Activated CD4-positive, alpha-beta memory T cell treated with anti-CD3 and anti-CD28 coated beads, Interleukin-2, amount 10 ng/mL, durations not matched to agents 7 days and 5 days (primary cell): Measurements from ENCODE around the gene IGLL5. TPM values are rescaled to one million over a fixed set of nuclear protein-coding genes. Genes with fewer than 3 reads are reported as not detected.
"Not testable (repeated sequence)": the region's sequence is repeated elsewhere in the genome, so short reads cannot be mapped to it uniquely, and the experiment has no call there.

Experiments used
- CTCF ChIA-PET: fragments of 350-600 bp; sonication (Branson Sonifier 250); formaldehyde crosslinking; loops from one replicate; lab custom pipeline; 2021; ENCODE audit warnings: antibody characterized with exemption, inconsistent platforms; lab: Charles Lee
- POLR2A ChIA-PET: fragments of 350-600 bp; sonication (Branson Sonifier 250); formaldehyde crosslinking; loops from one replicate; lab custom pipeline; 2021; ENCODE audit warnings: antibody characterized with exemption; lab: Charles Lee
- DNase-seq: peaks from one replicate; pipeline ENCODE4 v3.0.0-alpha.2; 2020
- H3K27ac Mint-ChIP-seq: one replicate; pipeline ENCODE4 v1.8.0; 2021; ENCODE audit warnings: mild to moderate bottlenecking, mixed read lengths
- H3K27me3 Mint-ChIP-seq: one replicate; pipeline ENCODE4 v1.8.0; 2021; ENCODE audit warnings: mixed read lengths
- H3K36me3 Mint-ChIP-seq: one replicate; pipeline ENCODE4 v1.8.0; 2021; ENCODE audit warnings: low read depth, mixed read lengths
- H3K4me1 Mint-ChIP-seq: one replicate; pipeline ENCODE4 v1.8.0; 2021; ENCODE audit warnings: mixed read lengths
- H3K4me3 Mint-ChIP-seq: one replicate; pipeline ENCODE4 v1.8.0; 2021; ENCODE audit warnings: mild to moderate bottlenecking, mixed read lengths
- H3K9me3 Mint-ChIP-seq: one replicate; pipeline ENCODE4 v1.8.0; 2021; ENCODE audit warnings: mixed read lengths
- total RNA-seq, 2 experiments: library from RNA; stranded (reverse); gene quantifications; one replicate each; pipeline ENCODE4 v1.2.3, GENCODE V29; 2021

Gene IGLL5
- total RNA-seq, 2 experiments from 2014 or later: not detected

DNA sequence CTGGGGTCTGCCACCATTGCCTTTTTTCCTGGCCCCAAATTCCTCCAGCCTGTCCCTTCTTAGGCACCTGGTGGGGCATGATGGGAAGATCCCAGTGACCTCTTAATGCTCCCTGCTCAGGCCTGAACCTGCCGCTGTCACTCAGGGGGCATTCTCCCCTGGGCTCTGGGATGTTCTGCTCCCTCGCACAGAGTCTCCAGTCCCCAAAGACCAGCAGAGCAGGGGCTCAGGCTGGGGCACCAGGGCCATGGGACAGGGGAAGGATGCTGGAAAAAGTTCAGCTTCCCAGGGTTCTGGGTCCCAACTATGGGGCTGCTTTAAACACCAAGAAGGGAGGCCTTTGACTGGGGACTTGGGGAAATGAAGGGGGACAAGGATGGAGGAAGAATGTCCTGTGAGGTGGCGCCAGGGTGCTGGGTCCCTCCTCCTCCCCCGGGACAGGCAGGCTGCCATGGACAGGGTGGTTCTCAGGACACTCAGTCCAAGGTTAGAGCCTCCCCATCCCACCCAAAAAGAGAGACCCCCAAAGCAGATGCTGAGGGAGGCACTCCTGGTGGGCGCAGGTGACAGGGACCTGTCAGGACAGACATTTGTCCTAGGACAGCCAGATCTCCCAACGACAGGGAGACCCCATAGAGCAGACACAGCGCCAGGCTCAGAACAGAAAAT is 30.8 kb downstream of the IGLL5 start:
- Mint-ChIP-seq H3K27ac (no peak overlapping the region), H3K4me1 (no peaks in the 10 kb centered on the region), H3K27me3 (peaks cover 11% of the 10 kb centered on the region), H3K36me3 (no peaks in the 10 kb centered on the region), H3K4me3 (no peak overlapping the region), H3K9me3 (no peaks in the 10 kb centered on the region)
- no peak for DNase-seq
- POLR2A ChIA-PET: no interaction called here
- CTCF ChIA-PET: no interaction called here

DNA sequence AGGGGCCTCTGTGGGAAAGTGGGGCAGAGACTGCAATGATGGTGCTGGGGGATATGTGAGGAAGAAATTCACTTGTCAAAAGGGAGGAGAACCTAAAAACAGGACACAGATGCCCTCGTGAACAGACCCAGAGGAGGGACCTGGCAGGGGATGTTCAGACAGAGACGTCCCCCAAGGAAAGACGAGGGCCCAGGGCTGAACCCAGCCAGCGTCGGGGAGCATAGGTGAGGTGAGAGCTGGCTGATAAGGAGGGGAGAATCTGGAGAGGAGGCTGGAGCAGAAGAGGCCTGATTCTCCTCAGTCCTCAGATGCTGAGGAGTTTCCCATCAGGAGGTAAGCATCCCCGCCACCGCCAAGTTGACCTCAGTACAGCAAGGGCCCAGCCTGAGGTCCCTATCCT is 31.4 kb downstream of the IGLL5 start:
- H3K9me3 Mint-ChIP-seq: no peaks in the 10 kb centered on the region
- CTCF ChIA-PET: interaction anchor here (0.8 to 1.0 kb wide), 2 partner anchors 38 to 129 kb away, joined by 3 read pairs; no protein-coding TSS in a partner anchor
- H3K27ac Mint-ChIP-seq: no peak overlapping the region
- H3K36me3 Mint-ChIP-seq: no peaks in the 10 kb centered on the region
- peaks cover under 1% of the 10 kb centered on the region for H3K4me1 Mint-ChIP-seq
- H3K4me3 Mint-ChIP-seq: no peak overlapping the region
- peaks cover 10% of the 10 kb centered on the region for H3K27me3 Mint-ChIP-seq
- POLR2A ChIA-PET: no interaction called here
- no peak for DNase-seq

DNA sequence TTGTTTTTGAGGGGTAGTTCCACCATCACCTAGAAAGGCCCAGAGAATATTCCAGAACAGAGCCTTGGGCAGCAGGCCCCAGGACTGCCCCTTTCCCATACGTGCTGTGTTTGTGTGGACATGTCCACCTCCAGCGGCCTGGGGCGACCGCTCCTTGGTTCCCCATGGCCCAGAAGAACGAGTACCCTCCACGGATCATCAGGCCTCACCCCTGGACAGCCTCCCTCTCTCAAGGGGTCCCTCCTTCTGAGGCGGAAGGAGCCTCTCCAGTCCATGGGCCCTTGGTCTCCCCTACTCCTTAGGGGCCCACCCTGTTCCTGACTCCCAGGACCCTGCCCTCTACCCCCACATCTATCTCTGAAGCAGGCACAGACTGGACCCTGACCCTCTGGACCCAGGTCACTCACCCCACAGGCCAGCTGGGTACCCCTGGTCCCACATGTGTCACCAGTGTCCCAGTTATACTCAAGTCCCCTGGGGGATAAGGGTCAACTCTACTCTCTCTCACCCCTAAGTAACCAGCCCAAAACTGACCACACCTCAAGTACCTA is 32.6 kb downstream of the IGLL5 start:
- H3K4me3 Mint-ChIP-seq: no peak overlapping the region
- H3K27me3 Mint-ChIP-seq: peaks cover 6% of the 10 kb centered on the region
- no peaks in the 10 kb centered on the region for H3K9me3 Mint-ChIP-seq
- ChIA-PET CTCF (interaction anchor here (0.8 to 1.0 kb wide), 2 partner anchors 37 to 130 kb away, joined by 3 read pairs; no protein-coding TSS in a partner anchor), POLR2A (no interaction called here)
- no peaks in the 10 kb centered on the region for H3K36me3 Mint-ChIP-seq
- no peak for DNase-seq
- H3K27ac Mint-ChIP-seq: no peak overlapping the region
- peaks cover 9% of the 10 kb centered on the region for H3K4me1 Mint-ChIP-seq

DNA sequence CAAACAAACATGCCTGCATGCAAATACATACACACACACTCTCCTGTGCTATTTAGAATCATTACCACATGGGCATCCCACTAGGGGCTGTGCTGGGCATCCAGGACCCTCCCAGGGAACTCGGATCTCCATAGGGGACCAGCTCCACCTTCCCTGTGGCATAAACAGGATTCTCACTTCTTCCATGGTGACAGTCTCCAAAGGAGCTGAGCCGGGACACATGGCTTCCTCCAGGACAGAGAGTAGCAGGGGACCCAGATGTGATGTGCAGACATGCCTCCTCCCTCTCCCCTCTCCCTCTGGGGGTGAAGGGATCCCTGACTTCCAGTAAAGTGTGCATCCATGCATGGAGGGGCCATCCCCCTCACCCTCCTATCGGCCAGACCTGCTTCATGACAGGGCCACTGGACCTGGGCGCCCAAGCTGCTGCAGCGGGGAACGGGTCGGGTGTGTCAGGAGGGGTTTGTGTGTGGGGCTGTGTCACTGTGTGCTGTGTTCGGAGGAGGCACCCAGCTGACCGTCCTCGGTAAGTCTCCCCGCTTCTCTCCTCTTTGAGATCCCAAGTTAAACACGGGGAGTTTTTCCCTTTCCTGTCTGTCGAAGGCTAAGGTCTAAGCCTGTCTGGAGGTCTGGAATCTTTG is 33.4 kb downstream of the IGLL5 start:
- H3K4me1 Mint-ChIP-seq: peaks cover 9% of the 10 kb centered on the region
- H3K36me3 Mint-ChIP-seq: no peaks in the 10 kb centered on the region
- peaks cover 4% of the 10 kb centered on the region for H3K27me3 Mint-ChIP-seq
- DNase-seq: no peak
- no peak overlapping the region for H3K4me3 Mint-ChIP-seq
- no peak overlapping the region for H3K27ac Mint-ChIP-seq
- ChIA-PET CTCF (no interaction called here), POLR2A (no interaction called here)
- no peaks in the 10 kb centered on the region for H3K9me3 Mint-ChIP-seq

DNA sequence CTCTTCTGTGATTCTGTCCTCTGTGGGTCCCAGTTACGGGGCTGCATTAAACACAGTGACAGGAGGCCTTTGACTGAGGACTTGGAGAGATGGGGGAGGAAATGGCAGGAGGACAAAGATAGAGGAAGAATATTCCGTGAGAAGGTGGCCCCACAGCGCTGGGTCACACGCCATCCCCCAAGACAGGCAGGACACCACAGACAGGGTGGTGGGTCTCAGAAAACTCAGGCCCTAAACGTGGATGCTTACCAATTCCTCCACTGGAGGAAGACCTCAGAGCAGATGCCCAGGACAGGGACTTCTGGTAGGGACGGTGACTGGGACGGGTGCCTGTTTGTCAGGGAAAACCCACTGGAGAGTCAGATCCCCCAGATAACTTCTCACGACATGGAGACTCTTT is 34.0 kb downstream of the IGLL5 start:
- ChIA-PET POLR2A (no interaction called here), CTCF (no interaction called here)
- H3K27ac Mint-ChIP-seq: no peak overlapping the region
- H3K36me3 Mint-ChIP-seq: no peaks in the 10 kb centered on the region
- peaks cover 7% of the 10 kb centered on the region for H3K27me3 Mint-ChIP-seq
- peaks cover 15% of the 10 kb centered on the region for H3K4me1 Mint-ChIP-seq
- no peak for DNase-seq
- H3K9me3 Mint-ChIP-seq: no peaks in the 10 kb centered on the region
- H3K4me3 Mint-ChIP-seq: no peak overlapping the region

DNA sequence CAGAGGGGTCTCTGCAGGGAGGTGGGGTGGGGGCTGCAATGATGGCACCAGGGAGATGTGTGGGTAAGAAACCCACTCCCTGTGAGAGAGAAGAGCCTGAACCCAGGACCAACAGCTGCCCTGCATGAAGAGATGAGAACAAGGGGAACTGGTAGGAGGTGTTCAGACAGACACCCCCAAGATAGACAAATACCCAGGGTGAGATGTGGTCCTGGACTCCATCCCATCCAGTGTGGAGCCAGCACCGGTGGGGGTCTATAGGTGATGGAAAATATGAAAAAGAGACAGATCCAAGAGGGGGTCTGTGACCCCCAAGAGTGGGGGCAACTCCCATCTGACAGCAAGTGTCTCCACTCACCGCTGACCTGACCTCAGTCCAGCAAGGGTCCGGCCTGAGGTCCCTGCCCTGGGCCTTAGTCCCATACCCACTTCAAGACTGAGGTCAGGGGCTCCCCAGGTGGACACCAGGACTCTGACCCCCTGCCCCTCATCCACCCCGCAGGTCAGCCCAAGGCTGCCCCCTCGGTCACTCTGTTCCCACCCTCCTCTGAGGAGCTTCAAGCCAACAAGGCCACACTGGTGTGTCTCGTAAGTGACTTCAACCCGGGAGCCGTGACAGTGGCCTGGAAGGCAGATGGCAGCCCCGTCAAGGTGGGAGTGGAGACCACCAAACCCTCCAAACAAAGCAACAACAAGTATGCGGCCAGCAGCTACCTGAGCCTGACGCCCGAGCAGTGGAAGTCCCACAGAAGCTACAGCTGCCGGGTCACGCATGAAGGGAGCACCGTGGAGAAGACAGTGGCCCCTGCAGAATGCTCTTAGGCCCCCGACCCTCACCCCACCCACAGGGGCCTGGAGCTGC is 34.7 kb downstream of the IGLL5 start:
- H3K36me3 Mint-ChIP-seq, DNase-seq, H3K4me3 Mint-ChIP-seq, H3K27ac Mint-ChIP-seq, CTCF ChIA-PET, H3K27me3 Mint-ChIP-seq, H3K9me3 Mint-ChIP-seq, POLR2A ChIA-PET: not testable (repeated sequence)
- H3K4me1 Mint-ChIP-seq: peaks cover 22% of the 10 kb centered on the region

DNA sequence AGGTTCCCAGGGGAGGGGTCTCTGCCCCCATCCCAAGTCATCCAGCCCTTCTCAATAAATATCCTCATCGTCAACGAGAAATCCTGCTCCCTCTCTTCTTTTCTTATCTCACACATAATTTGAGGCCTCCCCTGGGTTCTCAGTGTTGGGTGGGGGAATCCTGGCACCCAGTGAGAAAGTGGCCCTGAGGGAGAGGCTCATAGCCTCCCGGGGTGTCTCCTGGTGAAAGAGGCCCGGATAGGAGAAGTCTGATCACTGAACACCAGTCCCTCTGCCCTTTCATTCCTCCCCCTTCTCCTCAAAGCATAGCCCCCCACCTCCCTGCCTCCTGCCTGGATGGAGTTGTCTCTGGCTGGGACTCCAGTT is 35.3 kb downstream of the IGLL5 start:
- peaks cover 28% of the 10 kb centered on the region for H3K4me1 Mint-ChIP-seq
- no peaks in the 10 kb centered on the region for H3K9me3 Mint-ChIP-seq
- ChIA-PET POLR2A (no interaction called here), CTCF (no interaction called here)
- H3K4me3 Mint-ChIP-seq: no peak overlapping the region
- DNase-seq: no peak
- H3K27me3 Mint-ChIP-seq: peaks cover 5% of the 10 kb centered on the region
- no peak overlapping the region for H3K27ac Mint-ChIP-seq
- no peaks in the 10 kb centered on the region for H3K36me3 Mint-ChIP-seq

DNA sequence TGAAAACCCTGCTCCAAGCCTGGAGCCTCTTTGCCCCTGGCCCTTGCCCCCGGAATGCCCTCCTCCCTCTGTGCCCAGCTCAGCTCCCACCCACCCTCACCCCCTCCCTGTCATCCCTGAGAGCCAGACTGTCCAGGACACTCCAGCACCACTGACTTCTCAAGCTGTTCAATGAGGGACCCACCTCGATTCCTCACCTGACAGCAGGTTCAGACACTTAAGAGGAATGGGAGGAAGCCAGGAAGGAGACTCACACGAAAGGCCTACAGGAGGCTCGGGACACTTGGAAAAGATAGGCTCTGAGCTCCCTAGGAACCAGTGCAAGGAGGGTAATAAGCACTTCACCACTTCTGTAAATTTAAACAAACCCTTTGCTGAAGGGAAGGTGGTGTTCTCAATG is 35.8 kb downstream of the IGLL5 start:
- no peak overlapping the region for H3K27ac Mint-ChIP-seq
- H3K4me3 Mint-ChIP-seq: no peak overlapping the region
- no peaks in the 10 kb centered on the region for H3K36me3 Mint-ChIP-seq
- ChIA-PET CTCF (no interaction called here), POLR2A (interaction anchor here (0.9 kb wide), 1 partner anchor 39 kb away, joined by 3 read pairs; no protein-coding TSS in a partner anchor)
- H3K9me3 Mint-ChIP-seq: no peaks in the 10 kb centered on the region
- peaks cover 33% of the 10 kb centered on the region for H3K4me1 Mint-ChIP-seq
- peaks cover 5% of the 10 kb centered on the region for H3K27me3 Mint-ChIP-seq
- no peak for DNase-seq

DNA sequence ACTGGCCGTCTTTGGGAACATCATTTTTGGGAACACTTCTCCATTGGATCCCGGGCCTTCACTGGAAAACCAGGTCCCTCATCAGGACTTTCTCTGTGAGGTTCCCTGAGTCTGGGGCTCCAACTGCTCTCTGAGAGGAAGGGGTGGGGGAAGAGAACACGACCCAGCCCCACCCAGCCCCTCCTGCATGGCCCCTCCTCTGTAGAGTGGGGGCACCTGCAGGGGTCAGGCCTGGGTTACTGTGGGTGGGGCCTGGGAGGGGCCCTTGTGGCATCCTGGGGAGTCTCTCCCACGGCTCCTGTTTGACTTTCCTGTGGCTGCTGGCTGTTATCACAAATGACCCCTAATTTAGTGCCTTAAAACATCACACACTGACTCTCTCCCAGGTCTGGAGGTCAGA is 36.3 kb downstream of the IGLL5 start:
- ChIA-PET CTCF (no interaction called here), POLR2A (interaction anchor here (0.9 kb wide), 1 partner anchor 39 kb away, joined by 3 read pairs; no protein-coding TSS in a partner anchor)
- no peak overlapping the region for H3K4me3 Mint-ChIP-seq
- DNase-seq: no peak
- peaks cover 38% of the 10 kb centered on the region for H3K4me1 Mint-ChIP-seq
- no peaks in the 10 kb centered on the region for H3K9me3 Mint-ChIP-seq
- peaks cover 5% of the 10 kb centered on the region for H3K27me3 Mint-ChIP-seq
- no peaks in the 10 kb centered on the region for H3K36me3 Mint-ChIP-seq
- no peak overlapping the region for H3K27ac Mint-ChIP-seq

DNA sequence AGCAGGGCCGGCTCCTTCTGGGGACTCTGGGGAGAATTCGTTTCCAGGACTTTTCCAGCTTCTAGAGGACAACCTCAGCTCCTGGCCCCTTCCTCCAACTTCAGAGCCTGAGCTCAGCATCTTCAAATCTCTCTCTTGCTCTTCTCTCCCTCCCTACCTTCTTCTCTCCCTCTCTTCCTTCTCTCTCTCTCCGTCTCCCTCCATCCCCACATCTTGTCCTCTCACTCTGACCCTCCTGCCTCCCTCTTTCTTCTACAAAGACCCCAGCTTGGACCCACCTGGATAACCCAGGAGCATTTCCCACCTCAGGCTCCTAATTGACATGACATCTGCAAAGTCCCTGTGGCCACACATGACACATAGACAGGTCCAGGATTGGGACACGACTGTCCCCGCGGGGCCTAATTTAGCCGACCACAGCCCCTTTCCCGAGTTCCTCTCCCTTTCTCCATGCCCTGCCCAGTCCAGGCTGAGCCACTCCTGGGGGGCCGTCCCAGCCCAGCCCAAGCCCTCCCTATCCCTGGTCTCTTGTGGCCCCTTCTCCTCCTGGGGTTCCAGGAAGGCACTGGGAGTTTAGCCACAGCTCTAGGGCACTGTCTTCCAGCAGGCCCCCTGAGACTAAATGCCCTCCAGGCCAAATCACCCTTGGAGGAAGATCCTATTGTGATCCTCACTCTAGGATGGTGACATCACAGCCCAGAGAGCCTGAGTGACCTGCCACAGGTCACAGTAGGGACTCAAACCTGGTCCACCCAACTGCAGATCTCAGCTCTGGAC is 36.9 kb downstream of the IGLL5 start:
- H3K4me1 Mint-ChIP-seq: peaks cover 45% of the 10 kb centered on the region
- H3K27me3 Mint-ChIP-seq: peaks cover 4% of the 10 kb centered on the region
- no peak overlapping the region for H3K27ac Mint-ChIP-seq
- ChIA-PET CTCF (no interaction called here), POLR2A (interaction anchor here (0.9 kb wide), 1 partner anchor 40 kb away, joined by 3 read pairs; no protein-coding TSS in a partner anchor)
- DNase-seq: no peak
- no peaks in the 10 kb centered on the region for H3K9me3 Mint-ChIP-seq
- H3K36me3 Mint-ChIP-seq: no peaks in the 10 kb centered on the region
- H3K4me3 Mint-ChIP-seq: no peak overlapping the region

DNA sequence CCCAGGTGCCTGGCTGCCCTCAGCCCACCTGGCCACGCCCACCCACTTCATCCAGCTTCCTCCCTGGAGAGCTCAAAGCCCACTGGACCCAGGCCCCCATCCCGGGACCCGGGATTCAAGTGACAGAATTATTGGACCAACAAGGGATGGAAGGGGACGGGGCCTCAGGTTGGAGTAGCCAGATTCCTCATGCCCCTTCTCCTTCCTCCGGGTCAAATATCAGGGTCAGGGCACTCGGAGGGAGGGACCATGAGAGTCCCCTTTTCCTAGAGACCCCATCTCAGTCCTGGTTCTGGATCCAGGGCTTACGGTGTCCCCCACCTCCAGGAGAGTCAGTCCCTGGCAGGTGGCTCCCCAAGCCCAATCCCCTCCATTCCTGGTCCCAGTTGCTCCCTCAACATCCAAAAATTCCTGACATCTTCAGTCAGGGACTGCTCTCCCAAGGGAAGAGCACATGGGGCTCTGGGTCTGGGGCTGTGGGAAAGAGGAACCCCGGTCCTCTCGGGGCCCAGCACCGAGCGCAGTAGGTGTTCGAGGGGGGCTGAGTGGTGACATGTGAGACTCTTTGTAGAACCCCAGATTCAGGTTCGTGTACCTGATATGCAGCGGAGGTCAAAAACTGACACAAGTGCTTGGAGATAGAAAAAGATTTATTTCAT is 37.7 kb downstream of the IGLL5 start:
- Mint-ChIP-seq H3K4me1 (peaks cover 52% of the 10 kb centered on the region), H3K4me3 (no peak overlapping the region), H3K27me3 (peaks cover 4% of the 10 kb centered on the region), H3K36me3 (no peaks in the 10 kb centered on the region), H3K9me3 (no peaks in the 10 kb centered on the region), H3K27ac (no peak overlapping the region)
- CTCF ChIA-PET: no interaction called here
- POLR2A ChIA-PET: no interaction called here
- DNase-seq: no peak

DNA sequence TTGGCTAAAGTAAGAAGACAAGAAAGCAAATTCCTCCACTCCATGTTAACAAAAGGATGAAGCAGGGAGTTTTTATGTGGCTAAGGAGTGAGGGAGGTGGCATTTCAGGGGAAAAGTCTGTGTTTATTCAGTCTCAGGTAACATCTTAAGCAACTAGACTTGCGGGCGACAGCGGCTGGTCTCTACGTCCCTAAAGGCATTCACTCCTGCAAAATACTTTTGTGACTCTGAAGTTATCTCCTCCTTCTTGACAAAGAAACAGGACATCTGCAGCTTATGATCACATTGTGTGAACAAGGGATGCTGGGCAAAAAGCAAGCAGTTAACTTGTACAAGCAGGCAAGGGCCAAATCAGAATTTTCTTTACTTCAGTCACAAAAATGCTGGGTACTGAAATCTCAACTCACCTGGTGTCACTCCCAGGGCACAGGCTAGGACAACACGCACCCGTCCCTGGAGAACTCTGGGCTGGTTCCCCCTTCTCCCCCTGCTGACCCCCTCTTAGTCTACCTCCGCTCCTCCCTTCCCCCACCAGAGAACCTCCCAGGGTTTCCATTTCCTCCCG is 38.3 kb downstream of the IGLL5 start:
- H3K27me3 Mint-ChIP-seq: peaks cover 4% of the 10 kb centered on the region
- H3K4me3 Mint-ChIP-seq: no peak overlapping the region
- no peaks in the 10 kb centered on the region for H3K36me3 Mint-ChIP-seq
- DNase-seq: no peak
- no peak overlapping the region for H3K27ac Mint-ChIP-seq
- H3K9me3 Mint-ChIP-seq: no peaks in the 10 kb centered on the region
- H3K4me1 Mint-ChIP-seq: peaks cover 55% of the 10 kb centered on the region
- ChIA-PET POLR2A (no interaction called here), CTCF (no interaction called here)
